Activated CD8-positive, alpha-beta memory T cell treated with anti-CD3 and anti-CD28 coated beads, Interleukin-2, amount 10 ng/mL, durations not matched to agents 7 days and 5 days (primary cell): Measurements from ENCODE around the gene DNAJC8. TPM values are rescaled to one million over a fixed set of nuclear protein-coding genes. Genes with fewer than 3 reads are reported as not detected.

Experiments used
- ATAC-seq: fragments of 150-1000 bp; cut with Tn5 transposase; one replicate; pipeline ENCODE4 v1.10.0; 2021; ENCODE audit warnings: moderate library complexity
- CTCF ChIA-PET: fragments of 350-600 bp; sonication (Branson Sonifier 250); formaldehyde crosslinking; loops from one replicate; lab custom pipeline; 2021; ENCODE audit warnings: antibody characterized with exemption; lab: Charles Lee
- DNase-seq: peaks from one replicate; pipeline ENCODE4 v3.0.0-alpha.2; 2020
- H3K27ac Mint-ChIP-seq: one replicate; pipeline ENCODE4 v1.8.0; 2021; ENCODE audit warnings: mild to moderate bottlenecking, mixed read lengths
- H3K27me3 Mint-ChIP-seq: one replicate; pipeline ENCODE4 v1.8.0; 2021; ENCODE audit warnings: mixed read lengths
- H3K36me3 Mint-ChIP-seq: one replicate; pipeline ENCODE4 v1.8.0; 2021; ENCODE audit warnings: mild to moderate bottlenecking, mixed read lengths
- H3K4me1 Mint-ChIP-seq: one replicate; pipeline ENCODE4 v1.8.0; 2021; ENCODE audit warnings: mixed read lengths
- H3K4me3 Mint-ChIP-seq: one replicate; pipeline ENCODE4 v1.8.0; 2021; ENCODE audit warnings: mild to moderate bottlenecking, moderate library complexity, mixed read lengths
- H3K9me3 Mint-ChIP-seq: one replicate; pipeline ENCODE4 v1.8.0; 2022; ENCODE audit warnings: low read depth, mixed read lengths
- total RNA-seq, 2 experiments: library from RNA; stranded (reverse); gene quantifications; one replicate each; pipeline ENCODE4 v1.2.3, GENCODE V29; 2021

Gene DNAJC8
- total RNA-seq, 2 experiments from 2014 or later = 103 to 114 TPM

- peaks cover 26% of the 10 kb centered on the region for H3K36me3 Mint-ChIP-seq
- H3K9me3 Mint-ChIP-seq = peaks cover 3% of the 10 kb centered on the region
- H3K27me3 Mint-ChIP-seq = peaks cover 8% of the 10 kb centered on the region
- ATAC-seq (no peak), DNase-seq (no peak)
- CTCF ChIA-PET = no interaction called here
- H3K27ac Mint-ChIP-seq = no peak overlapping the region
- H3K4me1 Mint-ChIP-seq = peaks cover 27% of the 10 kb centered on the region
- H3K4me3 Mint-ChIP-seq = no peak overlapping the region
These were observed 39.1 kb downstream of the DNAJC8 start for GRCh38 chr1:28193701-28194161.

GRCh38 chr1:28190996-28191645 lies 41.7 kb downstream of the DNAJC8 start:
- ATAC-seq (no peak), DNase-seq (no peak)
- Mint-ChIP-seq H3K36me3 (peaks cover 4% of the 10 kb centered on the region), H3K27ac (no peak overlapping the region), H3K9me3 (no peaks in the 10 kb centered on the region), H3K27me3 (peaks cover 23% of the 10 kb centered on the region), H3K4me1 (peaks cover 7% of the 10 kb centered on the region), H3K4me3 (no peak overlapping the region)
- CTCF ChIA-PET = interaction anchor here (0.7 to 1.2 kb wide), 2 partner anchors 18 to 42 kb away, joined by 3 to 4 read pairs; no protein-coding TSS in a partner anchor

GRCh38 chr1:28190337-28190979 lies 42.4 kb downstream of the DNAJC8 start:
- H3K4me3 Mint-ChIP-seq = no peak overlapping the region
- ATAC-seq (no peak), DNase-seq (no peak)
- peaks cover 7% of the 10 kb centered on the region for H3K4me1 Mint-ChIP-seq
- CTCF ChIA-PET = no interaction called here
- peaks cover 26% of the 10 kb centered on the region for H3K27me3 Mint-ChIP-seq
- no peaks in the 10 kb centered on the region for H3K9me3 Mint-ChIP-seq
- peaks cover 2% of the 10 kb centered on the region for H3K36me3 Mint-ChIP-seq
- no peak overlapping the region for H3K27ac Mint-ChIP-seq

- H3K36me3 Mint-ChIP-seq = peaks cover 6% of the 10 kb centered on the region
- no peak overlapping the region for H3K27ac Mint-ChIP-seq
- H3K4me1 Mint-ChIP-seq = peaks cover 12% of the 10 kb centered on the region
- CTCF ChIA-PET = no interaction called here
- H3K4me3 Mint-ChIP-seq = no peak overlapping the region
- ATAC-seq (no peak), DNase-seq (no peak)
- H3K27me3 Mint-ChIP-seq = peaks cover 47% of the 10 kb centered on the region
- H3K9me3 Mint-ChIP-seq = no peaks in the 10 kb centered on the region
These were observed 47.8 kb downstream of the DNAJC8 start for GRCh38 chr1:28185071-28185470.

- Mint-ChIP-seq H3K9me3 (no peaks in the 10 kb centered on the region), H3K4me3 (no peak overlapping the region), H3K36me3 (peaks cover 6% of the 10 kb centered on the region), H3K4me1 (peaks cover 12% of the 10 kb centered on the region), H3K27ac (no peak overlapping the region), H3K27me3 (peaks cover 65% of the 10 kb centered on the region)
- no peak for DNase-seq
- no peak for ATAC-seq
- CTCF ChIA-PET = no interaction called here
These were observed 52.2 kb downstream of the DNAJC8 start for GRCh38 chr1:28180306-28181305.

GRCh38 chr1:28178690-28179485 lies 53.9 kb downstream of the DNAJC8 start:
- peaks cover 70% of the 10 kb centered on the region for H3K27me3 Mint-ChIP-seq
- no peak for ATAC-seq
- CTCF ChIA-PET = no interaction called here
- no peak overlapping the region for H3K27ac Mint-ChIP-seq
- H3K4me1 Mint-ChIP-seq = peaks cover 12% of the 10 kb centered on the region
- no peak overlapping the region for H3K4me3 Mint-ChIP-seq
- H3K9me3 Mint-ChIP-seq = no peaks in the 10 kb centered on the region
- DNase-seq = no peak
- peaks cover 1% of the 10 kb centered on the region for H3K36me3 Mint-ChIP-seq

GRCh38 chr1:28176492-28177470 lies 56.0 kb downstream of the DNAJC8 start, which contains the start of gene PTAFR:
Gene PTAFR (minus strand): TSS chr1:28176690. CDS start chr1:28151021, 25,669 bp downstream.
- peaks cover 1% of the 10 kb centered on the region for H3K36me3 Mint-ChIP-seq
- no peak within 1 kb of the TSS for H3K27ac Mint-ChIP-seq
- DNase-seq (no peak), ATAC-seq (no peak)
- peaks cover 31% of the 10 kb centered on the region for H3K4me1 Mint-ChIP-seq
- H3K27me3 Mint-ChIP-seq = peaks cover 73% of the 10 kb centered on the region
- no peak within 1 kb of the TSS for H3K4me3 Mint-ChIP-seq
- no peaks in the 10 kb centered on the region for H3K9me3 Mint-ChIP-seq
- CTCF ChIA-PET = interaction anchor here (0.7 kb wide), 1 partner anchor 197 kb away, joined by 3 read pairs; no protein-coding TSS in a partner anchor

GRCh38 chr1:28175955-28176485 lies 56.8 kb downstream of the DNAJC8 start:
- H3K4me3 Mint-ChIP-seq = no peak overlapping the region
- DNase-seq (no peak), ATAC-seq (no peak)
- no peak overlapping the region for H3K27ac Mint-ChIP-seq
- H3K4me1 Mint-ChIP-seq = peaks cover 33% of the 10 kb centered on the region
- no peaks in the 10 kb centered on the region for H3K36me3 Mint-ChIP-seq
- peaks cover 74% of the 10 kb centered on the region for H3K27me3 Mint-ChIP-seq
- no peaks in the 10 kb centered on the region for H3K9me3 Mint-ChIP-seq
- CTCF ChIA-PET = interaction anchor here (0.7 kb wide), 1 partner anchor 196 kb away, joined by 3 read pairs; no protein-coding TSS in a partner anchor

- Mint-ChIP-seq H3K9me3 (no peaks in the 10 kb centered on the region), H3K4me3 (no peak overlapping the region), H3K36me3 (no peaks in the 10 kb centered on the region), H3K4me1 (peaks cover 39% of the 10 kb centered on the region), H3K27ac (no peak overlapping the region), H3K27me3 (peaks cover 66% of the 10 kb centered on the region)
- CTCF ChIA-PET = no interaction called here
- DNase-seq (no peak), ATAC-seq (no peak)
These were observed 58.9 kb downstream of the DNAJC8 start for GRCh38 chr1:28173980-28174297.

- Mint-ChIP-seq H3K36me3 (no peaks in the 10 kb centered on the region), H3K4me1 (peaks cover 45% of the 10 kb centered on the region), H3K9me3 (no peaks in the 10 kb centered on the region), H3K27me3 (peaks cover 62% of the 10 kb centered on the region), H3K4me3 (no peak overlapping the region), H3K27ac (no peak overlapping the region)
- CTCF ChIA-PET = interaction anchor here (1.5 kb wide), 1 partner anchor 12 kb away, joined by 4 read pairs; no protein-coding TSS in a partner anchor
- ATAC-seq (no peak), DNase-seq (no peak)
These were observed 59.5 kb downstream of the DNAJC8 start for GRCh38 chr1:28173151-28173979.

- DNase-seq (peak; percentile 79), ATAC-seq (peak; percentile 53)
- Mint-ChIP-seq H3K9me3 (no peaks in the 10 kb centered on the region), H3K4me1 (peaks cover 48% of the 10 kb centered on the region), H3K27ac (peak overlapping the region; percentile 71), H3K27me3 (peaks cover 62% of the 10 kb centered on the region), H3K4me3 (peak overlapping the region; percentile 4), H3K36me3 (no peaks in the 10 kb centered on the region)
- CTCF ChIA-PET = interaction anchor here (1.5 kb wide), 1 partner anchor 11 kb away, joined by 4 read pairs; no protein-coding TSS in a partner anchor
These were observed 60.1 kb downstream of the DNAJC8 start for GRCh38 chr1:28172713-28173150.
